Epidermal melanocyte (primary cell): ENCODE data around the gene TRRAP.
"Not testable (repeated sequence)": the region's sequence is repeated elsewhere in the genome, so short reads cannot be mapped to it uniquely, and the experiment has no call there.

Experiments
- DNase-seq: peaks from one replicate; pipeline ENCODE4 v3.0.0; 2011; ENCODE audit warnings: low spot score; ENCODE audit not compliant: insufficient read length

The TRRAP gene

GRCh38 chr7:98866351-98866750, 12.0 kb upstream of the TRRAP start:
- DNase-seq = no peak

- DNase-seq = no peak
These were observed 11.6 kb upstream of the TRRAP start for GRCh38 chr7:98866765-98867164.

GRCh38 chr7:98868450-98868849, 9.9 kb upstream of the TRRAP start:
- DNase-seq = no peak

GRCh38 chr7:98869027-98869596, 9.2 kb upstream of the TRRAP start:
- no peak for DNase-seq

GRCh38 chr7:98869597-98870120, 8.7 kb upstream of the TRRAP start, which contains the start of gene TMEM130:
TSS of gene TMEM130 (minus strand) at chr7:98870014. CDS start at chr7:98869861, 153 bp downstream.
- no peak for DNase-seq

- no peak for DNase-seq
These were observed 8.1 kb upstream of the TRRAP start for GRCh38 chr7:98870121-98870651.

GRCh38 chr7:98870807-98871491, 7.4 kb upstream of the TRRAP start:
- DNase-seq = no peak

- DNase-seq = no peak
These were observed 5.9 kb upstream of the TRRAP start for GRCh38 chr7:98872328-98872924.

- not testable (repeated sequence) for DNase-seq
These were observed 4.7 kb upstream of the TRRAP start for GRCh38 chr7:98873610-98874009.

- no peak for DNase-seq
These were observed 3.4 kb upstream of the TRRAP start for GRCh38 chr7:98874942-98875341.

GRCh38 chr7:98875501-98875900, 2.8 kb upstream of the TRRAP start:
- no peak for DNase-seq

GRCh38 chr7:98877146-98877545, 1.2 kb upstream of the TRRAP start:
- no peak for DNase-seq

GRCh38 chr7:98877692-98878364, 504 bp upstream of the TRRAP start:
- DNase-seq = no peak

GRCh38 chr7:98879198-98879978, 1.1 kb downstream of the TRRAP start:
- DNase-seq = no peak

- no peak for DNase-seq
These were observed 1.6 kb downstream of the TRRAP start for GRCh38 chr7:98879979-98880315.

- no peak for DNase-seq
These were observed 2.2 kb downstream of the TRRAP start for GRCh38 chr7:98880485-98880884.

- DNase-seq = no peak
These were observed 3.4 kb downstream of the TRRAP start for GRCh38 chr7:98881561-98882315.

- DNase-seq = no peak
These were observed 6.1 kb downstream of the TRRAP start for GRCh38 chr7:98884416-98884815.

- DNase-seq = no peak
These were observed 8.7 kb downstream of the TRRAP start for GRCh38 chr7:98887038-98887437.

GRCh38 chr7:98892609-98893008, 14.3 kb downstream of the TRRAP start:
- no peak for DNase-seq
